HG02759 (cell line): ENCODE measurements around the gene KLHL33.

ENCODE experiments used
- ATAC-seq: cut with Tn5 transposase; IDR thresholded peaks from one replicate; pipeline ENCODE4 v1.9.1; 2021; ENCODE audit warnings: mild to moderate bottlenecking, moderate library complexity; ENCODE audit not compliant: unreplicated experiment

Gene KLHL33

GRCh38 chr14:20415782-20416206 is 20.2 kb downstream of the KLHL33 start:
- peak; percentile 42 for ATAC-seq

DNA sequence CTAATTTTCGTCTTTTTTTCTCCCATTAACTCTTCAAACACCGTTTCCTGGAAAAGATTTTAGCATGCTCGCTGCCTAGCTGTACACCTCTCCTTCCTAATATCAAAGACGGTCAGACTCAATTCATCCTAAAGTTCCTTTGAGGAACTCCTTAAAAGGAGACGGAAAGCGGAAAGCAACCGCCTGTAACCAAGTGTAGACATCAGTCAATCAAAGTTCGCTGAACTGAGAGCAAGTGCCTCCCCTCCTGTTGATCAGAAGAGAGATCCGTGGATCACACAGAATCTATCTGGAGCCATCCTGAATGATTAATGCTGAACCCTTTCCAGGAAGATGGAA is 22.3 kb downstream of the KLHL33 start:
- peak; percentile 46 for ATAC-seq

GRCh38 chr14:20412876-20413743 is 22.9 kb downstream of the KLHL33 start, which contains the start of gene TEP1:
TEP1 (minus strand) TSS chr14:20413501; CDS start chr14:20408439, 5,062 bp downstream.
- ATAC-seq, result peak; percentile 86

DNA sequence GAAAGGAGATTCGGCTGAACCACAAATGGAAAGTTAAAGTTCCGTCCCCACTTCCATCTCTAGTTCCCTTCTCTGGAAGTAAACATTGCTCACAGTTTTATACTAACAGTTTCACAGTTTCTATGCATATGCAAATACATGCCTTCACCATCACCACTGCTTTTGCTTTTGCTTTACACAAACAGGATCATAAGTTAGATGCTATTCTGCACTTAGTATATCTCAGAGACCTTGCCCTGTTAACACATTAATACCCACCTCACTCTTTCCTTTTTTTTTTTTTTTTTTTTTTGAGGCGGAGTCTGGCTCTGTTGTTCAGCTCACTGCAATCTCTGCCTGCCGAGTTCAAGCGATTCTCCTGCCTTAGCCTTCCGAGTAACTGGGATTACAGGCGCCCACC is 23.6 kb downstream of the KLHL33 start:
- peak; percentile 44 for ATAC-seq

DNA sequence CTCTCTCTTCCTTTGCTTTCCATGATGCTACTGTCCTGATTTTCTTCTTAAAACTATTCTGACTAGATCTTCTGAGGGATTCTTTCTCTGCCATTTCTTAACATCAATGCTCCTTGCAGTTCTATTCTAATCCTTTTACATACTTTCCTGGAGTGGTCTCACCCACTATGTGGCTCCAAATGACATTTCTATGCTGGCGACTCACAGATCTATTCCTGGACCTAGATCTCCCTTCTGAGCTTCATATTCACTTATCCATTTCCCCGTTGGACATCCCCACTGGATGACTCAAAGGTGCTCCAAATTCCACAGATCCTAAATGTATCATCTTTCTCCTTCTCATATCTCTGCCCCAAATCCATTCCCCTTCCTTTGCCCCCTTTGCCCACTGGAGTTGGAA is 26.7 kb downstream of the KLHL33 start:
- no peak for ATAC-seq

- no peak for ATAC-seq
Observed at GRCh38 chr14:20403521-20403920, 32.4 kb downstream of the KLHL33 start.

- ATAC-seq, result no peak
Observed at GRCh38 chr14:20400965-20401593, 34.9 kb downstream of the KLHL33 start.

DNA sequence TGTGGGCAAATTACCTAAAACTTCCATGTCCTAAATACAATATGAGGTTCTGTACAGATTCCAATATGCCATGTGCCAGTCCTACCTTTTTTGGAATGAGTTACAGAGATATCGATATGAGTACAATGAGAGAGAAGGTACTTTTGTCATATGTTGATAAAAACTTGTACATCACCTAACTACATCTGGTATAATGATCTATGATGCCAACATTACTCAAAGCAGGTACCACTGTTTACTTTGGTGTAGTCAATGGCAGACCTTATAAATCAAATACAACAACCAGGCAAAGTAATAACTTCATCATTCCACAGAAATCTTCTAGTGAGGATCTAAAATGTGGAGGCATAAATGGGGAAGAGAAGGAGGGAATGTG is 35.4 kb downstream of the KLHL33 start:
- no peak for ATAC-seq

DNA sequence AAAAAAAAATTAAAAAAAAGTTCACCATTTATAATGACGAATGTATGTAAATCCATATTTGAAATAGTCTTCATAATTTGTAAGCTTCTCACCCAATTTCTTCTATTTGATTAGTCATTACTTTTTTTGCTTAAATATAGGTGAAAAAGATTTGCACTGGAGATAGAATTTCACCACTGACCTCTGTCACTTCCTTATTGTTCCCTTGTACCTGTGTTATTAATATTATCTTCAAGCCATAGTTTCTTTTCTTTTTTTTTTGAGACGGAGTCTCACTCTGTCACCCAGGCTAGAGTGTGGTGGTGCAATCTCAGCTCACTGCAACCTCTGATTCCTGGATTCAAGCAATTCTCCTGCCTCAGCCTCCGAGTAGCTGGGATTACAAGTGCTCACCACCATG is 38.5 kb downstream of the KLHL33 start:
- no peak for ATAC-seq

GRCh38 chr14:20391505-20391904 is 44.5 kb downstream of the KLHL33 start:
- no peak for ATAC-seq

DNA sequence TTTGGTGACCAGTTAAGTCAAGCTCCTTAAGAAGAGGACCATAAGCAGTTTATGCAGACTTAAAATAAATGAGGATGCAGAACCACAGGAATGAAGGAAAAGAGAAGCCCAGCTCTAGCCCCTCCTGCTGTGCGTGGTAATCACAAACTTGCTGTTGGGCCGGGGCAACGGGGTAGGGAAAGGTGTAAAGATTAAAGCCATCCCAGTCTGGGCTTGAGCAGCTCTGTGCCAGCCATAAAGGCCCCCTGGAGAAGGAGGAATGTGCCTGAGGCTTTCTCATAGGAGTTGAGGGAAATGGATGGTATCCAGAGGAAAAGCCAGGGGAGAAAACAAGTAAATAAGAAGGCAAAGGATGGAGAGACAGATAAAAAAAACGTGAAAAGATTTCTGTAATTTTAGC is 47.8 kb downstream of the KLHL33 start:
- no peak for ATAC-seq

DNA sequence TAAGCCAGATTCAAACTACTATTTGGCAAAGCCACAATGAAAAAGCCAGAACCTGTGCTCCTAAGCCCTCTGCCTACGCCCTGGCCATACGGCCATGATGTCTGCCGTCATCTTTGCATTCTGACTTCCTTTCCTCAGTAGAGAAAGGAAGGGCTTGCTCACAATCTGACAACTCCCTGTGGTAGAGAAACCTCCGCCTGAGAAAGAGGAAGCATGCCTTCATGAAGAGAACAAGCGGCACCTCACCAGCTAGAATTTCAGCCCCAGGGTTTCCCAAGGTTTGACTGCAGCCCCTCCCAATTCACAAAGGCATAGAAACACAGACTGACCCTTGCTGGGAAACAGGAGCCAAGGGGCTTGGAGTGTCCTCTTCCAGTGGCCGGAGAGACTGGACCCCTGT is 48.4 kb downstream of the KLHL33 start:
- no peak for ATAC-seq

DNA sequence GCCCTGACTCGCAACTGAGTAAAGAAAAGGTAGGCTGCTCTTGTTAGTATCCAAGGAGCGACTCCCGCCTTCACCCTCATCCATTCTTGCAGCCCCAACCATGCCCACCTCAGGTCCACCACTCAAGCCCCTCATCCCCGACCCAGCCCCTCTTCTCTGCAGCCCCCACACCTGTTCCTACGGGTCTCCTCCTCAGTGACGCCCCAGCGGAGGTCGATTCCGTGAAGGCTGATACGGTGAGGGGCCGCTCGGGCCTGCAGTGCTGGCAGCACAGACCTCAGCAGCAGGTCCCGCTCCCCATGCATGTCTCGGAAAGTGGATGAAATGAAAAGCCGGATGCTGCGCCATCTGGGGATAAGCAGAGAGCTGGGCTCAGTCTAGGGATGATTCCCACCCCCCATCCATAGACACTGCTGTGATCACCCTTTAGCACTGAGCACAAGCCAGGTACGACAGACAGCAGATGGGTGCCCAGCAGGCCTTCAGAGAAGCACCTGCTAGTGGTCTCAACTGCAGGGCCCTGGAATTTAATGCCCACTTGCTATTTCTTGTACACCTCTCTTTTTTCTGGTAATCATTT is 49.6 kb downstream of the KLHL33 start:
- no peak for ATAC-seq

DNA sequence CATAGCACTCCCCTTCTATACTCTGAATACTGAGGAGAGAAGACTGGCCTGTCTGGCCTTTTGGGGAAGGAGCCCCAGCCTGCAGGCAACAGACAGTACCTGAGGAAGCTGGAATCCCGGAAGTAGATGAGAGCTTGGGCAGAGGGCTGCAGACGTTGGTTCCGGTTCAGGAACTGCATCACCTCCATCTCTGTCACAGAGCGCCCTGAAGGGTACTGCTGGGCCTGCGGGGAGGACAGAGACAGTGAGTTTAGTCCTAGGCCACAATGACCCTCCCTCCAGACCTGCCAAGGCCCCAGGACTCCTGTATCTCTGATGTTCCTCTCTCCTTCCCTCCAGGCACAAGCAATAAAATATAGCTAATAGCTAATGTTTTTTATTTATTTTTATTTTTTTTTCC is 51.1 kb downstream of the KLHL33 start:
- ATAC-seq, result no peak

GRCh38 chr14:20384321-20384720 is 51.6 kb downstream of the KLHL33 start:
- ATAC-seq, result no peak

- ATAC-seq, result no peak
Observed at GRCh38 chr14:20383636-20384035, 52.3 kb downstream of the KLHL33 start.

- no peak for ATAC-seq
Observed at GRCh38 chr14:20383032-20383431, 52.9 kb downstream of the KLHL33 start.

- no peak for ATAC-seq
Observed at GRCh38 chr14:20382526-20382925, 53.4 kb downstream of the KLHL33 start.

DNA sequence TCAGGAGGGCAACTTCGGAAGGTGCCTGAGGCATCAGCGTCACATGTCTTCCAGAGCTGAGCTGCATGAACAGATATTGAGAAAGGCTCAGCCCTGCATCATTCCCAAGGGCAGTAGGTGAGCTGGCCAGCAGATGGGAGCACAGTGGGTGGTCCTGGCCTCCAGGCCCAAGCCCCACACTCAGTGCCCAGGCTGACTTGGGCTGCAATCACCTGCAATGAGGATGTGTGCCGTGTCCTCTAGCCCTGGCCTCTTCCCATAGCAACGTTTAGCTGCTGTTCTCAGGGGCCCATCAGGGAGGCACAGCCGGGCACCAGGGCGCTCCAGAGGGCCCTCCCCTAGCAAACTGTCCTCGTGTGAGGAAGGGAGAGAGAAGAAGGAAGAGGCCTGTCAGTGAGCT is 54.6 kb downstream of the KLHL33 start:
- no peak for ATAC-seq

GRCh38 chr14:20380681-20381080 is 55.3 kb downstream of the KLHL33 start:
- ATAC-seq, result no peak

DNA sequence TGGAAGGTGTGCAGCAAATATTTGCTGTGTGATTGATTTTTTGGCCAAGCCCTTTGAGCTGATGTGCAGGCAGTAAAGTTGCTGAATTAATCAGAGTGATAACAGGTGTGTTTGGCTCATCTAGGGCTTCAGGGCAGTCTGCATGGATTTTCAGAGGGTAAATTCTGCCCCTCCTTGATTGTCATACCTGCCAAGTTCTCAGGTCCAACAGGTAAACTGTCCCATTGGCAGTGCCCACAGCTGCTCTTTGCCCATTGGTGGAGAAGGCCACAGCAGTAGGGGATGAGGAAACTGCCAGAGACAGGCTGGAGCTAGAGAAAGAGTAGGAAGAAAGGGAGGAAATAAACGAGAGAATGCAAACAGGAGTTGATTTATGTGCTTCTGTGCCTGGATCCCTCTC is 56.2 kb downstream of the KLHL33 start:
- no peak for ATAC-seq

DNA sequence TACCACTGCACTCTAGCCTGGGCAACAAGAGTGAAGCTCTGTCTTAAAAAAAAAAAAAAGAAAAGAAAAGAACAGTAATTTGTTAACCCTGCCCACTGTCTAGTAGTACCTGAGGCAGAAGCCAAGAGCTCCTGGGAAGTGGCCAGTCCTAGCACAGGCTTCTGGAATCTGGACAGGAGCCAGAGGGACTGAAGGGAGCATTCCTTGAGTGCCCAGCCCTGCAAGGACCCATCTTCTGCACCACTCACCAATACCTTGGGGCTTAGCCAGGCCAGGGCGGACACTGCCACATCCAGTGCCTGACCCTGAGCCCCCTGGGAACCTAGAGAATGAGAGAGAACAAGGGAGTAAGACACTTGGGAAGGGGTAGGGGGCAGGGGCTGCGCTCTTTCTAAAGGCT is 58.8 kb downstream of the KLHL33 start:
- no peak for ATAC-seq
